HL-60 (cell line): ENCODE results near the gene CCDC69.

Experiments used
- POLR2AphosphoS5 ChIP-seq: IDR thresholded peaks from 2 replicates; pipeline ENCODE4 v1.6.1; 2012; ENCODE audit warnings: low read depth
- TF ChIP-seq, protein P1 (sequence below): IDR thresholded peaks from one replicate; pipeline ENCODE4 v1.5.1; 2011; ENCODE audit warnings: low read length, control low read depth, inconsistent platforms; ENCODE audit not compliant: insufficient read depth

DNA sequence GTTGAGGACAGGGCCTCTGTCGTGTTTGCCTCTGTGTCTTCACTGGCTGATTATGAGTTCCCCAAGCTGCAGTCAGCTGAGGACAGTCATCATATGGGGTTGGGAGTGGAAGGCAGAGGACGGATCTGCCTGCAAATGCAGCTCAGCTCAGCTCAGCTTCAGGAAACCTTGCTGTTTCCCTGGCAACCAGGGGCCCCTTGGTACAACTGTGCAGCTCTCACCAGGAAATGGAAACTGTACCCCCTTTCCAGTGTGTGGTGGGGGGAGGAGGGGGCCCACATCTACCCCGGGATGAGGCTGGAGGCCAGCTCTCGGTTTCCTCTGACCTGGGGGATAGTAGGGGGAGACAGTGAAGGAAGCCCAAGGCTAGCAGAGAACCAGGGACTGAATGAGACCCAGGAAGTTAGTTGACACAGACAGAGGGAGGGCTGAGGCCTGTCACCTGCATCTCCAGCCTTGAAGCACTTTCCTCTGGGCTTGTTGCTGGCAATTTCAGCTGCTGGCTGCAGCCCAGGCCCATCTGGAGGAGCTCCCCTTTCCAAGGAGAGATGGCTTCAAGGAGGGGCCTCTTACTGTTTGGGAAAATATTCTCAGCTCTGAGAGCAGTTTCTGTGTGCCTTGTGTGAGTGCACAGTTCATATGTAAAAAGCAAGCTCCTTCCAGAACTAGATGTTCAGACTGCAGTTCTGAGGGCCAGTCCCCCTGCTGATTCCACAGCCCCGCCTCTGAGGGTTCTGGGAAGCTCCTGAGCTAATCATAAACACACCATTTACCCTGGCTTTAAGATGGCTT, 73.2 kb downstream of the CCDC69 start:
- TF ChIP-seq POLR2AphosphoS5, result peak; percentile 91
- TF ChIP-seq, protein P1, sequence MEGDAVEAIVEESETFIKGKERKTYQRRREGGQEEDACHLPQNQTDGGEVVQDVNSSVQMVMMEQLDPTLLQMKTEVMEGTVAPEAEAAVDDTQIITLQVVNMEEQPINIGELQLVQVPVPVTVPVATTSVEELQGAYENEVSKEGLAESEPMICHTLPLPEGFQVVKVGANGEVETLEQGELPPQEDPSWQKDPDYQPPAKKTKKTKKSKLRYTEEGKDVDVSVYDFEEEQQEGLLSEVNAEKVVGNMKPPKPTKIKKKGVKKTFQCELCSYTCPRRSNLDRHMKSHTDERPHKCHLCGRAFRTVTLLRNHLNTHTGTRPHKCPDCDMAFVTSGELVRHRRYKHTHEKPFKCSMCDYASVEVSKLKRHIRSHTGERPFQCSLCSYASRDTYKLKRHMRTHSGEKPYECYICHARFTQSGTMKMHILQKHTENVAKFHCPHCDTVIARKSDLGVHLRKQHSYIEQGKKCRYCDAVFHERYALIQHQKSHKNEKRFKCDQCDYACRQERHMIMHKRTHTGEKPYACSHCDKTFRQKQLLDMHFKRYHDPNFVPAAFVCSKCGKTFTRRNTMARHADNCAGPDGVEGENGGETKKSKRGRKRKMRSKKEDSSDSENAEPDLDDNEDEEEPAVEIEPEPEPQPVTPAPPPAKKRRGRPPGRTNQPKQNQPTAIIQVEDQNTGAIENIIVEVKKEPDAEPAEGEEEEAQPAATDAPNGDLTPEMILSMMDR, result no peak
